ENCODE results near the gene JPH4.

The JPH4 gene

GRCh38 chr14:23614395-23614828, 35.8 kb upstream of the JPH4 start:
- peaks cover 17% of the 10 kb centered on the region for H3K4me1 ChIP-seq (ENCODE audit: insufficient read depth, low read length)
- TF ChIP-seq CTCF (IDR thresholded peaks at IDR 0.05; ENCODE audit: borderline replicate concordance, extremely low read depth, low read length, poor library complexity, severe bottlenecking), result no peak
- no peak for TF ChIP-seq EZH2 (IDR thresholded peaks at IDR 0.05; ENCODE audit: borderline replicate concordance, low read depth, low read length, severe bottlenecking)
- H3K36me3 ChIP-seq (ENCODE audit: insufficient read depth, low read length), result no peaks in the 10 kb centered on the region
- no peak overlapping the region for H2AFZ ChIP-seq (ENCODE audit: low read depth, low read length)
- DNase-seq, result no peak
- peaks cover 3% of the 10 kb centered on the region for H3K9me3 ChIP-seq (ENCODE audit: insufficient read depth, low read length, severe bottlenecking)
- H3K4me3 ChIP-seq (ENCODE audit: low read depth in 1 of 2, low read length in 2 of 2), result no peak overlapping the region
- no peak for ATAC-seq (ENCODE audit: insufficient read depth, low read depth)
- no peaks in the 10 kb centered on the region for H3K27me3 ChIP-seq (ENCODE audit: insufficient read depth, low read length, poor library complexity)
- no peak overlapping the region for H3K9ac ChIP-seq (ENCODE audit: low read depth, low read length)
- no peak overlapping the region for H3K27ac ChIP-seq (ENCODE audit: low read length)
- H3K79me2 ChIP-seq (ENCODE audit: insufficient read depth, low read length), result no peaks in the 10 kb centered on the region
- no peak overlapping the region for H3K4me2 ChIP-seq (ENCODE audit: insufficient read depth, low read length)
- no peaks in the 10 kb centered on the region for H4K20me1 ChIP-seq (ENCODE audit: insufficient read depth, low read length)

- no peak for ATAC-seq (ENCODE audit: insufficient read depth, low read depth)
- Histone ChIP-seq H3K36me3 (ENCODE audit: insufficient read depth, low read length) (no peaks in the 10 kb centered on the region), H3K4me3 (ENCODE audit: low read depth in 1 of 2, low read length in 2 of 2) (no peak overlapping the region), H2AFZ (ENCODE audit: low read depth, low read length) (no peak overlapping the region), H3K27me3 (ENCODE audit: insufficient read depth, low read length, poor library complexity) (no peaks in the 10 kb centered on the region), H4K20me1 (ENCODE audit: insufficient read depth, low read length) (no peaks in the 10 kb centered on the region), H3K9ac (ENCODE audit: low read depth, low read length) (no peak overlapping the region), H3K4me1 (ENCODE audit: insufficient read depth, low read length) (peaks cover 17% of the 10 kb centered on the region), H3K9me3 (ENCODE audit: insufficient read depth, low read length, severe bottlenecking) (peaks cover 3% of the 10 kb centered on the region), H3K4me2 (ENCODE audit: insufficient read depth, low read length) (no peak overlapping the region), H3K27ac (ENCODE audit: low read length) (no peak overlapping the region), H3K79me2 (ENCODE audit: insufficient read depth, low read length) (no peaks in the 10 kb centered on the region)
- no peak for DNase-seq
- TF ChIP-seq EZH2 (IDR thresholded peaks at IDR 0.05; ENCODE audit: borderline replicate concordance, low read depth, low read length, severe bottlenecking) (no peak), CTCF (IDR thresholded peaks at IDR 0.05; ENCODE audit: borderline replicate concordance, extremely low read depth, low read length, poor library complexity, severe bottlenecking) (no peak)
These were observed 34.9 kb upstream of the JPH4 start for GRCh38 chr14:23613242-23614070.

GRCh38 chr14:23612802-23613201, 34.2 kb upstream of the JPH4 start:
- no peak overlapping the region for H3K27ac ChIP-seq (ENCODE audit: low read length)
- peaks cover 17% of the 10 kb centered on the region for H3K4me1 ChIP-seq (ENCODE audit: insufficient read depth, low read length)
- H3K4me3 ChIP-seq (ENCODE audit: low read depth in 1 of 2, low read length in 2 of 2), result no peak overlapping the region
- no peak overlapping the region for H3K4me2 ChIP-seq (ENCODE audit: insufficient read depth, low read length)
- H4K20me1 ChIP-seq (ENCODE audit: insufficient read depth, low read length), result no peaks in the 10 kb centered on the region
- no peak overlapping the region for H3K9ac ChIP-seq (ENCODE audit: low read depth, low read length)
- peaks cover 3% of the 10 kb centered on the region for H3K9me3 ChIP-seq (ENCODE audit: insufficient read depth, low read length, severe bottlenecking)
- TF ChIP-seq EZH2 (IDR thresholded peaks at IDR 0.05; ENCODE audit: borderline replicate concordance, low read depth, low read length, severe bottlenecking) (no peak), CTCF (IDR thresholded peaks at IDR 0.05; ENCODE audit: borderline replicate concordance, extremely low read depth, low read length, poor library complexity, severe bottlenecking) (no peak)
- no peaks in the 10 kb centered on the region for H3K79me2 ChIP-seq (ENCODE audit: insufficient read depth, low read length)
- ATAC-seq (ENCODE audit: insufficient read depth, low read depth), result no peak
- no peaks in the 10 kb centered on the region for H3K36me3 ChIP-seq (ENCODE audit: insufficient read depth, low read length)
- DNase-seq, result no peak
- no peaks in the 10 kb centered on the region for H3K27me3 ChIP-seq (ENCODE audit: insufficient read depth, low read length, poor library complexity)
- no peak overlapping the region for H2AFZ ChIP-seq (ENCODE audit: low read depth, low read length)
